IMR-90 (cell line): ENCODE measurements around the gene SUGCT. TPM values are rescaled to one million over a fixed set of nuclear protein-coding genes. Genes with fewer than 3 reads are reported as not detected.

ENCODE experiments used
- ATAC-seq: fragments of 200-7000 bp; cut with Tn5 transposase; 2 replicates; pipeline ENCODE4 v1.9.1; 2020; ENCODE audit warnings: low read depth, mild to moderate bottlenecking, moderate library complexity
- BruUV-seq: library from RNA; stranded (reverse); fragments of 400-500 nt; replicated peaks from 2 replicates; lab custom pipeline; 2021; lab: Mats Ljungman, UMichigan
- CTCF ChIA-PET: fragments of 300-600 bp; formaldehyde crosslinking; extraction: SDS; loops from one replicate; lab custom pipeline; 2021; ENCODE audit warnings: antibody characterized with exemption; lab: Yijun Ruan, JAX
- POLR2A ChIA-PET: fragments of 300-600 bp; sonication (Branson Sonifier 250); formaldehyde crosslinking; loops from one replicate; lab custom pipeline; 2022; ENCODE audit warnings: antibody characterized with exemption; ENCODE audit not compliant: unreplicated experiment; lab: Charles Lee
- DNase-seq: peaks from one replicate; pipeline ENCODE4 v3.0.0; 2013
- H2AFZ ChIP-seq: replicated peaks from 2 replicates; pipeline ENCODE3; 2013; ENCODE audit warnings: low read length, mild to moderate bottlenecking; ENCODE audit not compliant: poor library complexity
- H2AK5ac ChIP-seq: 2 replicates; pipeline ENCODE4 v1.6.1; 2013; ENCODE audit warnings: low read depth, low read length, inconsistent platforms
- H2AK9ac ChIP-seq: replicated peaks from 2 replicates; pipeline ENCODE3; 2013; ENCODE audit warnings: mild to moderate bottlenecking, low read depth, low read length, moderate library complexity; ENCODE audit not compliant: poor library complexity
- H2BK120ac ChIP-seq: 2 replicates; pipeline ENCODE4 v1.6.1; 2013; ENCODE audit warnings: low read depth, low read length, inconsistent platforms
- H2BK15ac ChIP-seq: 3 replicates; pipeline ENCODE4 v1.6.1; 2013; ENCODE audit warnings: low read depth, low read length, inconsistent platforms
- H2BK20ac ChIP-seq: 2 replicates; pipeline ENCODE4 v1.6.1; 2013; ENCODE audit warnings: low read depth, mild to moderate bottlenecking, inconsistent platforms, low read length, moderate library complexity
- H2BK5ac ChIP-seq: 2 replicates; pipeline ENCODE4 v1.6.1; 2013; ENCODE audit warnings: mild to moderate bottlenecking, low read depth, low read length, inconsistent platforms; ENCODE audit not compliant: poor library complexity, severe bottlenecking
- H3K14ac ChIP-seq: replicated peaks from 2 replicates; pipeline ENCODE4 v1.6.1; 2013; ENCODE audit warnings: low read depth, low read length, inconsistent platforms
- H3K18ac ChIP-seq: 2 replicates; pipeline ENCODE4 v1.6.1; 2013; ENCODE audit warnings: low read depth, low read length, control low read depth
- H3K23ac ChIP-seq: 2 replicates; pipeline ENCODE4 v1.6.1; 2013; ENCODE audit warnings: low read depth, low read length, inconsistent platforms
- H3K27ac ChIP-seq: 2 replicates; pipeline ENCODE4 v1.5.1; 2013; ENCODE audit warnings: mild to moderate bottlenecking, control low read depth, low read length; ENCODE audit not compliant: insufficient read depth
- H3K27me3 ChIP-seq: 2 replicates; pipeline ENCODE4 v1.6.1; 2013; ENCODE audit warnings: low read length; ENCODE audit not compliant: control insufficient read depth, insufficient read depth
- H3K36me3 ChIP-seq: 2 replicates; pipeline ENCODE4 v1.6.1; 2013; ENCODE audit warnings: low read length, mixed read lengths; ENCODE audit not compliant: control insufficient read depth, insufficient read depth
- H3K4ac ChIP-seq: 2 replicates; pipeline ENCODE4 v1.6.1; 2013; ENCODE audit warnings: low read depth, low read length, inconsistent platforms
- H3K4me1 ChIP-seq: 2 replicates; pipeline ENCODE4 v1.6.1; 2013; ENCODE audit warnings: low read length, mixed read lengths; ENCODE audit not compliant: control insufficient read depth, insufficient read depth
- H3K4me2 ChIP-seq: 2 replicates; pipeline ENCODE4 v1.6.1; 2013; ENCODE audit warnings: low read depth, mild to moderate bottlenecking, control low read depth, low read length, moderate library complexity
- H3K4me3 ChIP-seq: 2 replicates; pipeline ENCODE4 v1.5.1; 2013; ENCODE audit warnings: low read depth, mild to moderate bottlenecking, control low read depth, low read length, moderate library complexity; ENCODE audit not compliant: insufficient read depth
- H3K56ac ChIP-seq: 2 replicates; pipeline ENCODE4 v1.6.1; 2013; ENCODE audit warnings: low read length, inconsistent platforms; ENCODE audit not compliant: insufficient read depth; ENCODE audit errors: extremely low read depth
- H3K79me1 ChIP-seq, 2 experiments: 2 replicates each; pipeline ENCODE4 v1.6.1; 2013; ENCODE audit warnings: low read length in 2 of 2, inconsistent platforms in 1 of 2, low read depth in 1 of 2
- H3K9ac ChIP-seq: 2 replicates; pipeline ENCODE4 v1.6.1; 2013; ENCODE audit warnings: low read depth, low read length, control low read depth
- H3K9me1 ChIP-seq: 2 replicates; pipeline ENCODE4 v1.6.1; 2013; ENCODE audit warnings: low read length, inconsistent platforms; ENCODE audit not compliant: insufficient read depth
- H3K9me3 ChIP-seq: 2 replicates; pipeline ENCODE4 v1.6.1; 2013; ENCODE audit warnings: low read length; ENCODE audit not compliant: control insufficient read depth, insufficient read depth
- H4K20me1 ChIP-seq: 2 replicates; pipeline ENCODE4 v1.6.1; 2013; ENCODE audit warnings: low read length, inconsistent platforms; ENCODE audit not compliant: insufficient read depth
- H4K5ac ChIP-seq: 2 replicates; pipeline ENCODE4 v1.6.1; 2013; ENCODE audit warnings: mild to moderate bottlenecking, low read depth, low read length, control low read depth
- H4K8ac ChIP-seq, 2 experiments: 2 replicates each; pipeline ENCODE4 v1.6.1; 2013; ENCODE audit warnings: low read depth in 2 of 2, low read length in 2 of 2, control low read depth in 1 of 2, inconsistent platforms in 1 of 2
- H4K91ac ChIP-seq: 2 replicates; pipeline ENCODE4 v1.6.1; 2013; ENCODE audit warnings: low read depth, low read length, inconsistent platforms; ENCODE audit not compliant: insufficient read depth
- ELK1 ChIP-seq: fragments of 150-350 bp; IDR thresholded peaks from 2 replicates; pipeline ENCODE4 v1.6.1; 2016; ENCODE audit warnings: low read depth, mild to moderate bottlenecking, low read length, moderate library complexity, borderline replicate concordance
- MXI1 ChIP-seq: IDR thresholded peaks from 2 replicates; pipeline ENCODE4 v1.6.1; 2012; ENCODE audit warnings: low read depth, mild to moderate bottlenecking, low read length, moderate library complexity, borderline replicate concordance
- dilution Hi-C: fragments of 300-500 bp; cut with HindIII; formaldehyde crosslinking; loops from one replicate; pipeline ENCODE4 v1.14.3; 2018; ENCODE audit warnings: low sequenced_read_pairs; ENCODE audit not compliant: unreplicated experiment
- in situ Hi-C: fragments of 300-500 bp; cut with MboI; formaldehyde crosslinking; loops from 3 replicates; pipeline ENCODE4 v1.14.3; 2019; ENCODE audit warnings: low sequenced_read_pairs, inconsistent platforms, mixed read lengths
- intact Hi-C: fragments of 100-400 bp; cut with micrococcal nuclease; formaldehyde crosslinking; loops from 2 replicates; pipeline ENCODE4 v1.10.0; 2022
- polyA plus RNA-seq, 3 experiments: library from polyadenylated mRNA; depleted of rRNA; stranded (reverse); fragments of >200 nt; gene quantifications; 2 replicates each; pipeline ENCODE4 v1.2.3, GENCODE V29; 2012; ENCODE audit warnings: low replicate concordance in 1 of 3
- total RNA-seq: library from RNA; depleted of rRNA; stranded (reverse); fragments of >200 nt; gene quantifications from 2 replicates; pipeline ENCODE4 v1.2.3, GENCODE V29; 2012

SUGCT gene
- total and polyA plus RNA-seq, 2 of the 4 experiments (the other 2 are of a cell fraction), result 5.9 to 8.3 TPM

- H3K9me3 ChIP-seq, result no peaks in the 10 kb centered on the region
- no peak overlapping the region for H4K91ac ChIP-seq
- no peak overlapping the region for H3K27ac ChIP-seq
- BruUV-seq, result no TSS peak
- no peaks in the 10 kb centered on the region for H3K4me1 ChIP-seq
- no peak overlapping the region for H2AK5ac ChIP-seq
- no peak overlapping the region for H3K9ac ChIP-seq
- ATAC-seq (no peak), DNase-seq (no peak)
- no peak overlapping the region for H4K5ac ChIP-seq
- H3K4ac ChIP-seq, result no peak overlapping the region
- no peak overlapping the region for H2BK15ac ChIP-seq
- CTCF ChIA-PET, result no interaction called here
- intact Hi-C loops (no loop called here), dilution Hi-C loops (no loop called here), in situ Hi-C loops (no loop called here)
- H3K79me1 ChIP-seq, result peaks cover 9 to 14% of the 10 kb centered on the region in 2 experiments; a peak in 3 of 4 replicates
- H3K4me3 ChIP-seq, result no peak overlapping the region
- H3K23ac ChIP-seq, result no peak overlapping the region
- no peak overlapping the region for H2AK9ac ChIP-seq
- 0 out of 2 replicates have a peak, but pooled peaks cover 3% of the 10 kb centered on the region for H4K20me1 ChIP-seq
- H3K56ac ChIP-seq, result no peak overlapping the region
- H2BK120ac ChIP-seq, result no peak overlapping the region
- no peak overlapping the region for H4K8ac ChIP-seq
- no peak overlapping the region for H3K18ac ChIP-seq
- H2BK5ac ChIP-seq, result no peak overlapping the region
- POLR2A ChIA-PET, result no interaction called here
- H3K9me1 ChIP-seq, result no peaks in the 10 kb centered on the region
- H2BK20ac ChIP-seq, result no peak overlapping the region
- H3K4me2 ChIP-seq, result no peak overlapping the region
- peaks cover 13% of the 10 kb centered on the region for H3K36me3 ChIP-seq
- H2AFZ ChIP-seq, result no peak overlapping the region
- no peaks in the 10 kb centered on the region for H3K27me3 ChIP-seq
- TF ChIP-seq MXI1 (no peak), ELK1 (no peak)
- no peak overlapping the region for H3K14ac ChIP-seq
These were observed 36.0 kb upstream of the SUGCT start for GRCh38 chr7:40098810-40099209.
